GM23338 (cell line): ENCODE results near the gene HORMAD2. TPM values are rescaled to one million over a fixed set of nuclear protein-coding genes. Genes with fewer than 3 reads are reported as not detected.

Experiments used
- ATAC-seq: fragments of 200-7000 bp; cut with Tn5 transposase; 3 replicates; pipeline ENCODE4 v1.9.1; 2020
- DNase-seq: peaks from one replicate; pipeline ENCODE4 v3.0.0-alpha.2; 2015; ENCODE audit warnings: low spot score
- H2AFZ ChIP-seq: fragments of 200-600 bp; sonication (generic); 2 replicates; pipeline ENCODE4 v1.8.0; 2016; ENCODE audit warnings: antibody characterized with exemption, mild to moderate bottlenecking, moderate library complexity
- H3F3A ChIP-seq: fragments of 200-600 bp; sonication (generic); replicated peaks from 2 replicates; pipeline ENCODE4 v1.8.0; 2017; ENCODE audit warnings: antibody characterized with exemption, mixed run types, low read depth
- H3K27ac ChIP-seq: fragments of 200-600 bp; sonication (generic); 2 replicates; pipeline ENCODE4 v1.6.1; 2016; ENCODE audit warnings: low read depth
- H3K27me3 ChIP-seq: fragments of 200-600 bp; sonication (generic); 2 replicates; pipeline ENCODE4 v1.8.0; 2016; ENCODE audit warnings: mild to moderate bottlenecking, mixed run types, moderate library complexity; ENCODE audit not compliant: insufficient read depth
- H3K36me3 ChIP-seq: fragments of 200-600 bp; sonication (generic); 2 replicates; pipeline ENCODE4 v1.8.0; 2016; ENCODE audit warnings: mild to moderate bottlenecking; ENCODE audit not compliant: insufficient read depth
- H3K4me1 ChIP-seq: fragments of 200-600 bp; sonication (generic); 2 replicates; pipeline ENCODE4 v1.8.0; 2016; ENCODE audit warnings: mild to moderate bottlenecking, moderate library complexity; ENCODE audit not compliant: insufficient read depth
- H3K4me2 ChIP-seq: fragments of 200-600 bp; sonication (generic); 2 replicates; pipeline ENCODE4 v1.7.1; 2017; ENCODE audit warnings: mixed run types
- H3K4me3 ChIP-seq: fragments of 200-600 bp; sonication (generic); 2 replicates; pipeline ENCODE4 v1.6.1; 2016; ENCODE audit warnings: mixed run types
- H3K79me2 ChIP-seq: fragments of 200-600 bp; sonication (generic); replicated peaks from 2 replicates; pipeline ENCODE4 v1.8.0; 2017; ENCODE audit warnings: mild to moderate bottlenecking; ENCODE audit not compliant: insufficient read depth
- H3K9me2 ChIP-seq: fragments of 200-600 bp; sonication (generic); 2 replicates; pipeline ENCODE4 v1.8.0; 2017; ENCODE audit not compliant: insufficient read depth
- H4K20me1 ChIP-seq: fragments of 200-600 bp; sonication (generic); replicated peaks from 2 replicates; pipeline ENCODE4 v1.8.0; 2017; ENCODE audit warnings: mild to moderate bottlenecking; ENCODE audit not compliant: insufficient read depth
- H3K27ac Mint-ChIP-seq: 2 replicates; pipeline ENCODE4 v1.8.0; 2020; ENCODE audit warnings: inconsistent platforms, mild to moderate bottlenecking, moderate library complexity, mixed read lengths
- H3K27me3 Mint-ChIP-seq: 3 replicates; pipeline ENCODE4 v1.8.0; 2022; ENCODE audit warnings: low read depth, mild to moderate bottlenecking, moderate library complexity, mixed read lengths, inconsistent platforms; ENCODE audit not compliant: insufficient read depth, poor library complexity
- H3K36me3 Mint-ChIP-seq: 3 replicates; pipeline ENCODE4 v1.8.0; 2021; ENCODE audit warnings: low read depth, mild to moderate bottlenecking, inconsistent platforms, moderate library complexity, mixed read lengths
- H3K4me1 Mint-ChIP-seq: 3 replicates; pipeline ENCODE4 v1.8.0; 2020; ENCODE audit warnings: mild to moderate bottlenecking, inconsistent platforms, mixed read lengths
- H3K4me3 Mint-ChIP-seq: 3 replicates; pipeline ENCODE4 v1.8.0; 2021; ENCODE audit warnings: moderate library complexity, mild to moderate bottlenecking, inconsistent platforms, mixed read lengths
- H3K9me3 Mint-ChIP-seq: 3 replicates; pipeline ENCODE4 v1.8.0; 2020; ENCODE audit warnings: moderate library complexity, mild to moderate bottlenecking, inconsistent platforms, mixed read lengths
- CREB1 ChIP-seq: fragments of 250-450 bp; sonication (Bioruptor Pico); IDR thresholded peaks from 2 replicates; pipeline ENCODE4 v1.5.0; 2020; ENCODE audit warnings: low read depth, mild to moderate bottlenecking, moderate library complexity
- JUNB ChIP-seq: IDR thresholded peaks from one replicate; pipeline ENCODE4 v1.6.1; 2016; ENCODE audit warnings: antibody characterized with exemption; ENCODE audit not compliant: unreplicated experiment
- ZNF114 ChIP-seq: fragments of 250-450 bp; sonication (Bioruptor Pico); IDR thresholded peaks from 2 replicates; pipeline ENCODE4 v1.5.0; 2020; ENCODE audit warnings: mild to moderate bottlenecking, moderate library complexity
- ZNF331 ChIP-seq: fragments of 250-450 bp; sonication (Bioruptor Pico); IDR thresholded peaks from 2 replicates; pipeline ENCODE4 v1.5.0; 2020; ENCODE audit warnings: low read depth, mild to moderate bottlenecking, moderate library complexity
- polyA plus RNA-seq: library from polyadenylated mRNA; unstranded; fragments of >200 nt; fragmentation: Nextera tagmentation; extraction: Ambion mirVana; gene quantifications from 2 replicates; pipeline ENCODE4 v1.2.1, GENCODE V29; 2016
- total RNA-seq: library from RNA; depleted of rRNA; stranded (reverse); fragments of >200 nt; shearing (Covaris generic); gene quantifications from 2 replicates; pipeline ENCODE4 v1.2.3, GENCODE V29; 2014
- TF ChIP-seq, protein P1 (sequence below): IDR thresholded peaks from 2 replicates; pipeline ENCODE4 v1.6.1; 2016; ENCODE audit warnings: antibody characterized with exemption
- TF ChIP-seq, protein P2 (sequence below): fragments of 250-450 bp; sonication (Bioruptor Pico); IDR thresholded peaks from 2 replicates; pipeline ENCODE4 v1.5.0; 2020; ENCODE audit warnings: mild to moderate bottlenecking, moderate library complexity

The HORMAD2 gene
- total and polyA plus RNA-seq, 2 experiments from 2014 or later = 0.40 TPM; not detected in 1

DNA sequence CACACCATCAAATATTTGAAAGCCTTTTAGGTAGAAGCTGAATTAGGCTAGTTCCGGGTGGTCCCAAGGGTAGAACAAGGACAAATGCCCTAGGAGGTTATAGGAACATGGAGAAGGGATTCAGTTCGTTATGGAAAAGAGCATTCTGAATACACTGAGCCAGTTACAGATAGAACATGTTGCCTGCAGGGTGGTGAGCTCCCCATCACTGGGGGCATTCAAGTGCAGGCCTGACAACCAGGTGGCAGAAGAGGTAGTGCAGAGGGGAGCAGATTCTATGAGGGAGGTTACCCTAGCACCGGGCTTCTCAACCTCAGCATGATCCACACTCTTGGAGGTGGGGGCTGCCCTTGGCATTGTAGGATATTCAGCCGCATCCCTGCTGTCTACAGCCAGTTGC lies 142.1 kb downstream of the HORMAD2 start:
- Histone ChIP-seq H3K4me2 (no peak overlapping the region), H3K4me1 (no peaks in the 10 kb centered on the region), H3K36me3 (no peaks in the 10 kb centered on the region), H2AFZ (no peak overlapping the region), H3F3A (no peaks in the 10 kb centered on the region), H3K27me3 (no peaks in the 10 kb centered on the region), H3K27ac (no peak overlapping the region), H3K79me2 (no peaks in the 10 kb centered on the region), H3K4me3 (no peak overlapping the region), H3K9me2 (no peaks in the 10 kb centered on the region), H4K20me1 (no peaks in the 10 kb centered on the region)
- Mint-ChIP-seq H3K4me1 (peaks cover 4% of the 10 kb centered on the region; the same call in 2 of the 3 replicates), H3K27me3 (peaks cover 15% of the 10 kb centered on the region), H3K27ac (no peak overlapping the region), H3K36me3 (no peaks in the 10 kb centered on the region), H3K9me3 (no peaks in the 10 kb centered on the region), H3K4me3 (no peak overlapping the region)
- TF ChIP-seq ZNF331 = no peak
- TF ChIP-seq ZNF114 (CRISPR knock-in tag) = no peak
- DNase-seq (no peak), ATAC-seq (no peak)

DNA sequence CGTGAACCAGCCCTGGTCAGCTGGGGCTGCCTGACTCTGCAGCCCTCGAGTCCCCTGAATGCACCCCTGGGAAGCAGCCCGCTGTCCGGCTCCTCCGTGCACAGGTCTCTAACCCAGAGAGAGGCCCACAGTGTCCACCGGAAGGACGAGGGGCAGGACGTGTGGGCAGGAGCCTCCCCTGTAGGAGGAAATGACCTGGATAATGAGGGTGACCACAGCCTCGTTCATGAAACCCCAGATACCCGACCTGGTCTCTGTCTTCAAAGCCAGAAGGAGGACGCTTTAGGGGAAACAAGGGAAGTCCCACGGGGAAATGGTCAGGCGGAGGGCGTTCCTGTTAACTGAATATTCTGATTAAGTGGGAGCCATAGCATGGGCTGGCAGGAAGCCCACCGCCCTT lies 143.0 kb downstream of the HORMAD2 start:
- H2AFZ ChIP-seq = no peak overlapping the region

More for the DNA sequence above, 143.0 kb downstream of the HORMAD2 start:
- Mint-ChIP-seq H3K36me3 (no peaks in the 10 kb centered on the region), H3K27me3 (peaks cover 15% of the 10 kb centered on the region), H3K9me3 (no peaks in the 10 kb centered on the region), H3K27ac (no peak overlapping the region), H3K4me1 (no peaks in the 10 kb centered on the region; the same call in 2 of the 3 replicates), H3K4me3 (no peak overlapping the region)
- Histone ChIP-seq H3K36me3 (no peaks in the 10 kb centered on the region), H4K20me1 (no peaks in the 10 kb centered on the region), H3K79me2 (no peaks in the 10 kb centered on the region), H3F3A (no peaks in the 10 kb centered on the region), H3K27ac (no peak overlapping the region), H3K9me2 (no peaks in the 10 kb centered on the region), H3K4me3 (no peak overlapping the region), H3K4me2 (no peak overlapping the region), H3K4me1 (no peaks in the 10 kb centered on the region), H3K27me3 (no peaks in the 10 kb centered on the region)
- no peak for ATAC-seq
- no peak for DNase-seq
- TF ChIP-seq, protein P1, sequence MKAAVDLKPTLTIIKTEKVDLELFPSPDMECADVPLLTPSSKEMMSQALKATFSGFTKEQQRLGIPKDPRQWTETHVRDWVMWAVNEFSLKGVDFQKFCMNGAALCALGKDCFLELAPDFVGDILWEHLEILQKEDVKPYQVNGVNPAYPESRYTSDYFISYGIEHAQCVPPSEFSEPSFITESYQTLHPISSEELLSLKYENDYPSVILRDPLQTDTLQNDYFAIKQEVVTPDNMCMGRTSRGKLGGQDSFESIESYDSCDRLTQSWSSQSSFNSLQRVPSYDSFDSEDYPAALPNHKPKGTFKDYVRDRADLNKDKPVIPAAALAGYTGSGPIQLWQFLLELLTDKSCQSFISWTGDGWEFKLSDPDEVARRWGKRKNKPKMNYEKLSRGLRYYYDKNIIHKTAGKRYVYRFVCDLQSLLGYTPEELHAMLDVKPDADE = no peak
- TF ChIP-seq, protein P2, sequence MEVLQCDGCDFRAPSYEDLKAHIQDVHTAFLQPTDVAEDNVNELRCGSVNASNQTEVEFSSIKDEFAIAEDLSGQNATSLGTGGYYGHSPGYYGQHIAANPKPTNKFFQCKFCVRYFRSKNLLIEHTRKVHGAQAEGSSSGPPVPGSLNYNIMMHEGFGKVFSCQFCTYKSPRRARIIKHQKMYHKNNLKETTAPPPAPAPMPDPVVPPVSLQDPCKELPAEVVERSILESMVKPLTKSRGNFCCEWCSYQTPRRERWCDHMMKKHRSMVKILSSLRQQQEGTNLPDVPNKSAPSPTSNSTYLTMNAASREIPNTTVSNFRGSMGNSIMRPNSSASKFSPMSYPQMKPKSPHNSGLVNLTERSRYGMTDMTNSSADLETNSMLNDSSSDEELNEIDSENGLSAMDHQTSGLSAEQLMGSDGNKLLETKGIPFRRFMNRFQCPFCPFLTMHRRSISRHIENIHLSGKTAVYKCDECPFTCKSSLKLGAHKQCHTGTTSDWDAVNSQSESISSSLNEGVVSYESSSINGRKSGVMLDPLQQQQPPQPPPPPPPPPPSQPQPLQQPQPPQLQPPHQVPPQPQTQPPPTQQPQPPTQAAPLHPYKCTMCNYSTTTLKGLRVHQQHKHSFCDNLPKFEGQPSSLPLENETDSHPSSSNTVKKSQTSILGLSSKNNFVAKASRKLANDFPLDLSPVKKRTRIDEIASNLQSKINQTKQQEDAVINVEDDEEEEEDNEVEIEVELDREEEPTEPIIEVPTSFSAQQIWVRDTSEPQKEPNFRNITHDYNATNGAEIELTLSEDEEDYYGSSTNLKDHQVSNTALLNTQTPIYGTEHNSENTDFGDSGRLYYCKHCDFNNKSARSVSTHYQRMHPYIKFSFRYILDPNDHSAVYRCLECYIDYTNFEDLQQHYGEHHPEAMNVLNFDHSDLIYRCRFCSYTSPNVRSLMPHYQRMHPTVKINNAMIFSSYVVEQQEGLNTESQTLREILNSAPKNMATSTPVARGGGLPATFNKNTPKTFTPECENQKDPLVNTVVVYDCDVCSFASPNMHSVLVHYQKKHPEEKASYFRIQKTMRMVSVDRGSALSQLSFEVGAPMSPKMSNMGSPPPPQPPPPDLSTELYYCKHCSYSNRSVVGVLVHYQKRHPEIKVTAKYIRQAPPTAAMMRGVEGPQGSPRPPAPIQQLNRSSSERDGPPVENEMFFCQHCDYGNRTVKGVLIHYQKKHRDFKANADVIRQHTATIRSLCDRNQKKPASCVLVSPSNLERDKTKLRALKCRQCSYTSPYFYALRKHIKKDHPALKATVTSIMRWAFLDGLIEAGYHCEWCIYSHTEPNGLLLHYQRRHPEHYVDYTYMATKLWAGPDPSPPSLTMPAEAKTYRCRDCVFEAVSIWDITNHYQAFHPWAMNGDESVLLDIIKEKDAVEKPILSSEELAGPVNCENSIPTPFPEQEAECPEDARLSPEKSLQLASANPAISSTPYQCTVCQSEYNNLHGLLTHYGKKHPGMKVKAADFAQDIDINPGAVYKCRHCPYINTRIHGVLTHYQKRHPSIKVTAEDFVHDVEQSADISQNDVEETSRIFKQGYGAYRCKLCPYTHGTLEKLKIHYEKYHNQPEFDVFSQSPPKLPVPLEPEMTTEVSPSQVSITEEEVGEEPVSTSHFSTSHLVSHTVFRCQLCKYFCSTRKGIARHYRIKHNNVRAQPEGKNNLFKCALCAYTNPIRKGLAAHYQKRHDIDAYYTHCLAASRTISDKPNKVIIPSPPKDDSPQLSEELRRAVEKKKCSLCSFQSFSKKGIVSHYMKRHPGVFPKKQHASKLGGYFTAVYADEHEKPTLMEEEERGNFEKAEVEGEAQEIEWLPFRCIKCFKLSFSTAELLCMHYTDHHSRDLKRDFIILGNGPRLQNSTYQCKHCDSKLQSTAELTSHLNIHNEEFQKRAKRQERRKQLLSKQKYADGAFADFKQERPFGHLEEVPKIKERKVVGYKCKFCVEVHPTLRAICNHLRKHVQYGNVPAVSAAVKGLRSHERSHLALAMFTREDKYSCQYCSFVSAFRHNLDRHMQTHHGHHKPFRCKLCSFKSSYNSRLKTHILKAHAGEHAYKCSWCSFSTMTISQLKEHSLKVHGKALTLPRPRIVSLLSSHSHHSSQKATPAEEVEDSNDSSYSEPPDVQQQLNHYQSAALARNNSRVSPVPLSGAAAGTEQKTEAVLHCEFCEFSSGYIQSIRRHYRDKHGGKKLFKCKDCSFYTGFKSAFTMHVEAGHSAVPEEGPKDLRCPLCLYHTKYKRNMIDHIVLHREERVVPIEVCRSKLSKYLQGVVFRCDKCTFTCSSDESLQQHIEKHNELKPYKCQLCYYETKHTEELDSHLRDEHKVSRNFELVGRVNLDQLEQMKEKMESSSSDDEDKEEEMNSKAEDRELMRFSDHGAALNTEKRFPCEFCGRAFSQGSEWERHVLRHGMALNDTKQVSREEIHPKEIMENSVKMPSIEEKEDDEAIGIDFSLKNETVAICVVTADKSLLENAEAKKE (CRISPR knock-in tag) = no peak
- TF ChIP-seq ZNF331 (no peak), CREB1 (CRISPR knock-in tag) (no peak), ZNF114 (CRISPR knock-in tag) (no peak), JUNB (no peak)
